Left lung (tissue), 10 donors: ENCODE results near the gene ZNF789. TPM values are rescaled to one million over a fixed set of nuclear protein-coding genes. Genes with fewer than 3 reads are reported as not detected.
A peak's percentile ranks its signal among the peaks of the same experiment; 100 is the strongest.

Source experiments
- ATAC-seq: fragments of 200-7000 bp; cut with Tn5 transposase; one replicate; pipeline ENCODE4 v1.9.1; 2020; ENCODE audit warnings: moderate library complexity
- DNase-seq, 4 donors: peaks; one replicate each; pipeline ENCODE4 v3.0.0-alpha.2; 2013 to 2020
- H3K27ac ChIP-seq, 2 donors: fragments of 200-600 bp; sonication (generic) in 1 of 2; one replicate each; pipeline versions ENCODE4 v1.5.0 to v1.8.0; 2020 to 2021
- H3K27me3 ChIP-seq, 2 donors: fragments of 200-600 bp; sonication (generic) in 1 of 2; one replicate each; pipeline versions ENCODE4 v1.5.0 to v1.8.0; 2020 to 2021
- H3K36me3 ChIP-seq, 2 donors: fragments of 200-600 bp; sonication (generic) in 1 of 2; one replicate each; pipeline versions ENCODE4 v1.5.0 to v1.8.0; 2020 to 2021
- H3K4me1 ChIP-seq, 2 donors: fragments of 200-600 bp; one replicate each; pipeline ENCODE4 v1.8.0; 2021
- H3K4me3 ChIP-seq, 2 donors: fragments of 200-600 bp; sonication (generic) in 1 of 2; one replicate each; pipeline versions ENCODE4 v1.5.0 to v1.8.0; 2020 to 2021; ENCODE audit warnings: mild to moderate bottlenecking in 1 of 2
- H3K9me3 ChIP-seq, 2 donors: fragments of 200-600 bp; sonication (generic) in 1 of 2; one replicate each; pipeline versions ENCODE4 v1.5.0 to v1.8.0; 2020 to 2021
- CTCF ChIP-seq, 2 donors: fragments of 200-600 bp; sonication (generic) in 1 of 2; IDR thresholded peaks; one replicate each; pipeline versions ENCODE4 v1.5.0 to v1.8.0; 2021; ENCODE audit warnings: antibody characterized with exemption in 2 of 2
- intact Hi-C, 2 donors: fragments of 100-400 bp; cut with DNase I; formaldehyde crosslinking; loops; one replicate each; pipeline versions ENCODE4 v1.11.2 to v1.14.2; 2022
- polyA plus RNA-seq, 6 donors: library from polyadenylated mRNA; unstranded; fragments of 120-200 nt; gene quantifications; one replicate each; pipeline ENCODE4 v1.2.1, GENCODE V29; 2013; ENCODE audit not compliant: insufficient read length in 6 of 6
- total RNA-seq, 2 donors: library from RNA; stranded (reverse); fragmentation: NEBNext Ultra II Directional; extraction: Animal tissue kit (Norgen Biotek cat#: 25700); gene quantifications; one replicate each; pipeline ENCODE4 v1.2.1, GENCODE V29; 2021
- donor health status: DM: no; HTN: yes; CAD: no.
- donor health status: DM: no; HTN: no; CAD: no.

ZNF789 gene
- total and polyA plus RNA-seq, 8 donors, result 8.5 to 59.5 (median 52.4) TPM

- H3K36me3 ChIP-seq, result peaks cover 0 to 73% of the 10 kb centered on the region in 2 donors
- ATAC-seq (no peak), DNase-seq (peak in 1 of 4 donors; percentile 30)
- H3K9me3 ChIP-seq, result no peaks in the 10 kb centered on the region
- no peak for TF ChIP-seq CTCF (IDR thresholded peaks at IDR 0.05)
- H3K4me3 ChIP-seq, result no peak overlapping the region
- H3K4me1 ChIP-seq, result peaks cover 4 to 11% of the 10 kb centered on the region in 2 donors
- H3K27me3 ChIP-seq, result no peaks in the 10 kb centered on the region
- intact Hi-C loops, result no loop called here
- H3K27ac ChIP-seq, result no peak overlapping the region
These were observed 39.5 kb upstream of the ZNF789 start for GRCh38 chr7:99433158-99433557.

GRCh38 chr7:99437946-99438572, 34.6 kb upstream of the ZNF789 start:
- intact Hi-C loops, result no loop called here

GRCh38 chr7:99438573-99439480, 33.9 kb upstream of the ZNF789 start, which contains the start of the genes CPSF4 and PTCD1:
Gene CPSF4 (plus strand): TSS chr7:99438943. CDS start chr7:99439083, 140 bp downstream.
Gene PTCD1 (minus strand): TSS chr7:99438798. CDS start chr7:99435242, 3,556 bp downstream.
- Histone ChIP-seq H3K4me3 (peak within 1 kb of the TSS; percentile 91 to 99), H3K9me3 (no peaks in the 10 kb centered on the region), H3K36me3 (peaks cover 0 to 36% of the 10 kb centered on the region in 2 donors), H3K27ac (peak within 1 kb of the TSS; percentile 74 to 83), H3K27me3 (no peaks in the 10 kb centered on the region), H3K4me1 (peaks cover 10 to 40% of the 10 kb centered on the region in 2 donors)
- intact Hi-C loops, result no loop called here
- ATAC-seq, result peak; percentile 98
- no peak for TF ChIP-seq CTCF (IDR thresholded peaks at IDR 0.05)
- DNase-seq, result peak; percentile 89 to 99 (median 96)

More at GRCh38 chr7:99437946-99438572, 34.6 kb upstream of the ZNF789 start:
- Histone ChIP-seq H3K36me3 (peaks cover 0 to 36% of the 10 kb centered on the region in 2 donors), H3K9me3 (no peaks in the 10 kb centered on the region), H3K27ac (peak overlapping the region; percentile 74 to 83), H3K4me1 (peaks cover 10 to 37% of the 10 kb centered on the region in 2 donors), H3K4me3 (peak overlapping the region; percentile 91 to 99), H3K27me3 (no peaks in the 10 kb centered on the region)
- TF ChIP-seq CTCF (IDR thresholded peaks at IDR 0.05), result no peak
- ATAC-seq (peak; percentile 40), DNase-seq (no peak)

GRCh38 chr7:99440195-99440594, 32.5 kb upstream of the ZNF789 start:
- Histone ChIP-seq H3K4me1 (peaks cover 10 to 40% of the 10 kb centered on the region in 2 donors), H3K27ac (no peak overlapping the region), H3K4me3 (peak overlapping the region in 1 of 2 donors; percentile 91), H3K36me3 (peaks cover 0 to 36% of the 10 kb centered on the region in 2 donors), H3K27me3 (no peaks in the 10 kb centered on the region), H3K9me3 (no peaks in the 10 kb centered on the region)
- no peak for TF ChIP-seq CTCF (IDR thresholded peaks at IDR 0.05)
- no peak for ATAC-seq
- DNase-seq, result no peak
- intact Hi-C loops, result no loop called here

- Histone ChIP-seq H3K4me1 (peaks cover 0 to 11% of the 10 kb centered on the region in 2 donors), H3K27ac (no peak overlapping the region), H3K36me3 (peaks cover 0 to 91% of the 10 kb centered on the region in 2 donors), H3K4me3 (no peak overlapping the region), H3K27me3 (no peaks in the 10 kb centered on the region), H3K9me3 (no peaks in the 10 kb centered on the region)
- no peak for TF ChIP-seq CTCF (IDR thresholded peaks at IDR 0.05)
- intact Hi-C loops, result no loop called here
- DNase-seq (no peak), ATAC-seq (no peak)
These were observed 26.6 kb upstream of the ZNF789 start for GRCh38 chr7:99446096-99446495.
